ENCODE data around the gene EPHA8. TPM values are rescaled to one million over a fixed set of nuclear protein-coding genes. Genes with fewer than 3 reads are reported as not detected.

The EPHA8 gene
- total RNA-seq, 4 donors from 2014 or later = not detected

- DNase-seq (ENCODE audit: extremely low spot score) = no peak
- TF ChIP-seq POLR2AphosphoS5 (IDR thresholded peaks at IDR 0.05) = no peak
- no peak for TF ChIP-seq POLR2A (IDR thresholded peaks at IDR 0.05; ENCODE audit: low read depth)
- TF ChIP-seq CTCF (IDR thresholded peaks at IDR 0.05) = no peak
- TF ChIP-seq EP300 (IDR thresholded peaks at IDR 0.05) = no peak
- Histone ChIP-seq H3K36me3 (no peaks in the 10 kb centered on the region), H3K4me1 (no peaks in the 10 kb centered on the region), H3K9me3 (no peaks in the 10 kb centered on the region), H3K27ac (replicated peaks in 1 of 4) (no peak overlapping the region), H3K27me3 (peaks cover 0 to 70% (median 4%) of the 10 kb centered on the region in 4 donors), H3K4me3 (no peak overlapping the region)
- intact Hi-C loops (cut with DNase I) = no loop called here
- WGBS = 45% methylated on average over 2 of the region's 2 CpGs
Observed at GRCh38 chr1:22629886-22630285, 66.6 kb downstream of the EPHA8 start.

GRCh38 chr1:22633697-22634463 is 70.6 kb downstream of the EPHA8 start:
- Histone ChIP-seq H3K4me1 (no peaks in the 10 kb centered on the region), H3K36me3 (no peaks in the 10 kb centered on the region), H3K27ac (replicated peaks in 1 of 4) (no peak overlapping the region), H3K9me3 (no peaks in the 10 kb centered on the region), H3K27me3 (peaks cover 0 to 56% (median 0%) of the 10 kb centered on the region in 4 donors), H3K4me3 (no peak overlapping the region)
- intact Hi-C loops (cut with DNase I) = no loop called here
- WGBS = 73% methylated on average over 9 of the region's 10 CpGs
- no peak for DNase-seq (ENCODE audit: extremely low spot score)
- TF ChIP-seq POLR2A (IDR thresholded peaks at IDR 0.05; ENCODE audit: low read depth) (no peak), CTCF (IDR thresholded peaks at IDR 0.05) (no peak), EP300 (IDR thresholded peaks at IDR 0.05) (no peak), POLR2AphosphoS5 (IDR thresholded peaks at IDR 0.05) (no peak)

GRCh38 chr1:22635436-22635835 is 72.1 kb downstream of the EPHA8 start:
- Histone ChIP-seq H3K4me3 (no peak overlapping the region), H3K36me3 (no peaks in the 10 kb centered on the region), H3K27ac (replicated peaks in 1 of 4) (no peak overlapping the region), H3K27me3 (peaks cover 0 to 63% (median 0%) of the 10 kb centered on the region in 4 donors), H3K4me1 (no peaks in the 10 kb centered on the region), H3K9me3 (no peaks in the 10 kb centered on the region)
- 61% methylated on average over 6 of the region's 7 CpGs for WGBS
- DNase-seq (ENCODE audit: extremely low spot score) = no peak
- intact Hi-C loops (cut with DNase I) = no loop called here
- TF ChIP-seq POLR2AphosphoS5 (IDR thresholded peaks at IDR 0.05) (no peak), EP300 (IDR thresholded peaks at IDR 0.05) (no peak), CTCF (IDR thresholded peaks at IDR 0.05) (no peak), POLR2A (IDR thresholded peaks at IDR 0.05; ENCODE audit: low read depth) (no peak)

- peaks cover 0 to 66% (median 0%) of the 10 kb centered on the region in 4 donors for H3K27me3 ChIP-seq
- no peaks in the 10 kb centered on the region for H3K9me3 ChIP-seq
- no peaks in the 10 kb centered on the region for H3K36me3 ChIP-seq
- H3K27ac ChIP-seq (replicated peaks in 1 of 4) = peak within 1 kb of the TSS in 1 of 4 donors; percentile 34
- 61% methylated on average over 4 of the region's 5 CpGs for WGBS
- TF ChIP-seq EP300 (IDR thresholded peaks at IDR 0.05) (no peak), POLR2AphosphoS5 (IDR thresholded peaks at IDR 0.05) (peak; percentile 16 to 45)
- no peaks in the 10 kb centered on the region for H3K4me1 ChIP-seq
- DNase-seq (ENCODE audit: extremely low spot score) = no peak
- intact Hi-C loops (cut with DNase I) = no loop called here
- peak within 1 kb of the TSS; percentile 31 to 40 (median 32) for H3K4me3 ChIP-seq
Observed at GRCh38 chr1:22636353-22636752, 73.1 kb downstream of the EPHA8 start, which contains the start of gene C1QA. C1QA (plus strand) TSS chr1:22636628; CDS start chr1:22637617, 989 bp downstream.

GRCh38 chr1:22636927-22637326 is 73.6 kb downstream of the EPHA8 start:
- Histone ChIP-seq H3K27me3 (peaks cover 0 to 72% (median 0%) of the 10 kb centered on the region in 4 donors), H3K36me3 (no peaks in the 10 kb centered on the region), H3K27ac (replicated peaks in 1 of 4) (no peak overlapping the region), H3K4me3 (peak overlapping the region; percentile 31 to 40 (median 32)), H3K9me3 (no peaks in the 10 kb centered on the region), H3K4me1 (peaks cover 0 to 5% (median 4%) of the 10 kb centered on the region in 4 donors)
- TF ChIP-seq POLR2A (IDR thresholded peaks at IDR 0.05; ENCODE audit: low read depth) = no peak
- no peak for TF ChIP-seq CTCF (IDR thresholded peaks at IDR 0.05)
- TF ChIP-seq POLR2AphosphoS5 (IDR thresholded peaks at IDR 0.05) = no peak
- TF ChIP-seq EP300 (IDR thresholded peaks at IDR 0.05) = no peak
- WGBS = 84% methylated on average over 6 of the region's 6 CpGs
- DNase-seq (ENCODE audit: extremely low spot score) = no peak
- intact Hi-C loops (cut with DNase I) = no loop called here
